Gastroesophageal sphincter (tissue), 4 donors: ENCODE data around the gene PTPRN2. TPM values are rescaled to one million over a fixed set of nuclear protein-coding genes. Genes with fewer than 3 reads are reported as not detected.
"Not testable (repeated sequence)": the region's sequence is repeated elsewhere in the genome, so short reads cannot be mapped to it uniquely, and the experiment has no call there.

Experiments
- ATAC-seq: fragments of 150-250 bp; one replicate; pipeline ENCODE4 v1.9.1; 2016; ENCODE audit warnings: mild to moderate bottlenecking, moderate library complexity
- H3K27ac ChIP-seq, 4 donors: fragments of 200-600 bp; sonication (generic) in 3 of 4; 1 replicate in 3 of 4; 2 replicates in 1 of 4; pipeline ENCODE4 v1.5.1; 2016 to 2019
- H3K27me3 ChIP-seq: fragments of 200-600 bp; sonication (generic); one replicate; pipeline ENCODE4 v1.5.1; 2019
- H3K36me3 ChIP-seq, 2 donors: fragments of 200-600 bp; sonication (generic); one replicate each; pipeline ENCODE4 v1.5.1; 2019; ENCODE audit warnings: control low read depth in 1 of 2
- H3K4me1 ChIP-seq, 3 donors: fragments of 200-600 bp; sonication (generic); 1 replicate in 2 of 3; 2 replicates in 1 of 3; pipeline ENCODE4 v1.5.1; 2016 to 2019; ENCODE audit warnings: control low read depth in 2 of 3
- H3K4me3 ChIP-seq, 2 donors: fragments of 200-600 bp; sonication (generic); one replicate each; pipeline ENCODE4 v1.5.1; 2019; ENCODE audit warnings: mild to moderate bottlenecking in 1 of 2, moderate library complexity in 1 of 2
- H3K9me3 ChIP-seq, 3 donors: fragments of 200-600 bp; sonication (generic); one replicate each; pipeline ENCODE4 v1.5.1; 2017 to 2019; ENCODE audit warnings: control low read depth in 2 of 3
- EP300 ChIP-seq: sonication (generic); formaldehyde crosslinking; IDR thresholded peaks from one replicate; pipeline ENCODE4 v1.6.1; 2017; ENCODE audit warnings: antibody characterized with exemption, mild to moderate bottlenecking
- POLR2A ChIP-seq, 2 donors: fragments of 450-650 bp; IDR thresholded peaks; one replicate each; pipeline ENCODE4 v1.6.1; 2017; ENCODE audit warnings: antibody characterized with exemption in 2 of 2, mild to moderate bottlenecking in 2 of 2, moderate library complexity in 1 of 2
- POLR2AphosphoS5 ChIP-seq: sonication (generic); formaldehyde crosslinking; IDR thresholded peaks from one replicate; pipeline ENCODE4 v1.6.1; 2017; ENCODE audit warnings: antibody characterized with exemption
- WGBS, 2 donors: methylation state at CpG; one replicate each; pipeline ENCODE4 v1.1.5; 2018; ENCODE audit warnings: low coverage in 1 of 2; 5-methylcytosine and 5-hydroxymethylcytosine counted together
- total RNA-seq, 4 donors: library from RNA; depleted of rRNA; stranded (reverse); fragments of >200 nt; gene quantifications; one replicate each; pipeline ENCODE4 v1.1.0, GENCODE V29; 2016
- TF ChIP-seq, protein P1 (sequence below), 4 experiments: fragments of 200-600 bp in 2 of 4; fragments of 450-650 bp in 2 of 4; sonication (generic) in 1 of 4; IDR thresholded peaks; one replicate each; pipeline ENCODE4 v1.5.1; 2017 to 2019; ENCODE audit warnings: antibody characterized with exemption in 4 of 4, mild to moderate bottlenecking in 2 of 4, moderate library complexity in 2 of 4

PTPRN2 gene
- total RNA-seq, 4 donors from 2014 or later, result 1.7 to 4.7 (median 3.3) TPM

DNA sequence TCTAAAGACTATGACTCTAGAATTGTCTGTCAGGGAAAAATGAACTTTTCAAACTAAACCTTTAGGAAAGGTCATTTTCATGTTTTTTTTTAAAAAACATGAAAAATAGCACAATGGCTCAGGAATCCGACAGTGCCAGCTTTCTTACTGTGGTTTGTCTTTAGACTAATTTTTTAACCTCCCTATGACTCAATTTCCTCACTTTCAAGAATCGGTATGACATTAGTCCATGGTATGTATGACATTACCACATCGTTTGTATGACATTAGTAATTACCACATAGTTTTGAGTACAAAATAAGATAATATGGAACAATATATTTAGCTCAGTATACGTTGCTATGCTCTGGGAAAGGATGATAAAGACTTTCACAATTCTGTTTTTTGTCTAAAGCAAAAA is 383.2 kb downstream of the PTPRN2 start:
- Histone ChIP-seq H3K27ac (no peak overlapping the region), H3K9me3 (peaks cover 0 to 5% (median 0%) of the 10 kb centered on the region in 3 donors), H3K4me1 (no peaks in the 10 kb centered on the region), H3K27me3 (peaks cover 32% of the 10 kb centered on the region), H3K4me3 (no peak overlapping the region), H3K36me3 (no peaks in the 10 kb centered on the region)
- TF ChIP-seq, protein P1, sequence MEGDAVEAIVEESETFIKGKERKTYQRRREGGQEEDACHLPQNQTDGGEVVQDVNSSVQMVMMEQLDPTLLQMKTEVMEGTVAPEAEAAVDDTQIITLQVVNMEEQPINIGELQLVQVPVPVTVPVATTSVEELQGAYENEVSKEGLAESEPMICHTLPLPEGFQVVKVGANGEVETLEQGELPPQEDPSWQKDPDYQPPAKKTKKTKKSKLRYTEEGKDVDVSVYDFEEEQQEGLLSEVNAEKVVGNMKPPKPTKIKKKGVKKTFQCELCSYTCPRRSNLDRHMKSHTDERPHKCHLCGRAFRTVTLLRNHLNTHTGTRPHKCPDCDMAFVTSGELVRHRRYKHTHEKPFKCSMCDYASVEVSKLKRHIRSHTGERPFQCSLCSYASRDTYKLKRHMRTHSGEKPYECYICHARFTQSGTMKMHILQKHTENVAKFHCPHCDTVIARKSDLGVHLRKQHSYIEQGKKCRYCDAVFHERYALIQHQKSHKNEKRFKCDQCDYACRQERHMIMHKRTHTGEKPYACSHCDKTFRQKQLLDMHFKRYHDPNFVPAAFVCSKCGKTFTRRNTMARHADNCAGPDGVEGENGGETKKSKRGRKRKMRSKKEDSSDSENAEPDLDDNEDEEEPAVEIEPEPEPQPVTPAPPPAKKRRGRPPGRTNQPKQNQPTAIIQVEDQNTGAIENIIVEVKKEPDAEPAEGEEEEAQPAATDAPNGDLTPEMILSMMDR (IDR thresholded peaks at IDR 0.05), result no peak
- no peak for TF ChIP-seq POLR2A (IDR thresholded peaks at IDR 0.05)
- TF ChIP-seq POLR2AphosphoS5, result no peak
- TF ChIP-seq EP300, result no peak
- ATAC-seq, result no peak
- WGBS, 2 donors, result 66 to 83% methylated on average over 4 of the region's 4 CpGs

DNA sequence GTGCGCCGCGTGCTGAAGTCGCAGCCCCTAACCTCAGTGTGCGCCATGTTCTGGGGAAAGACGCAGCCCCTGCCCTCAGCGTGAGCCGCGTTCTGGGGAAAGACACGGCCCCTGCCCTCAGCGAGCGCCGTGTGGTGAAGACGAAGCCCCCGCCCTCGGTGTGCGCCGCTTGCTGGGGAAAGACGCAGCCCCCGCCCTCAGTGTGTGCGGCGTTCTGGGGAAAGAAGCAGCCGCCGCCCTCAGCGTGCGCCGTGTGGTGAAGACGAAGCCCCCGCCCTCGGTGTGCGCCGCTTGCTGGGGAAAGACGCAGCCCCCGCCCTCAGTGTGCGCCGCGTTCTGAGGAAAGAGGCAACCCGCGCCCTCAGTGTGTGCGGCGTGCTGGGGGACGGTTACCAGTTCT is 383.7 kb downstream of the PTPRN2 start:
- ATAC-seq, H3K9me3 ChIP-seq, H3K27ac ChIP-seq, H3K36me3 ChIP-seq, H3K4me1 ChIP-seq, H3K4me3 ChIP-seq: not testable (repeated sequence)
- 21% methylated on average over 14 of the region's 42 CpGs; no CpG with 5 or more reads in 1 of the 2 donors for WGBS, 2 donors
- H3K27me3 ChIP-seq, result peaks cover 38% of the 10 kb centered on the region

DNA sequence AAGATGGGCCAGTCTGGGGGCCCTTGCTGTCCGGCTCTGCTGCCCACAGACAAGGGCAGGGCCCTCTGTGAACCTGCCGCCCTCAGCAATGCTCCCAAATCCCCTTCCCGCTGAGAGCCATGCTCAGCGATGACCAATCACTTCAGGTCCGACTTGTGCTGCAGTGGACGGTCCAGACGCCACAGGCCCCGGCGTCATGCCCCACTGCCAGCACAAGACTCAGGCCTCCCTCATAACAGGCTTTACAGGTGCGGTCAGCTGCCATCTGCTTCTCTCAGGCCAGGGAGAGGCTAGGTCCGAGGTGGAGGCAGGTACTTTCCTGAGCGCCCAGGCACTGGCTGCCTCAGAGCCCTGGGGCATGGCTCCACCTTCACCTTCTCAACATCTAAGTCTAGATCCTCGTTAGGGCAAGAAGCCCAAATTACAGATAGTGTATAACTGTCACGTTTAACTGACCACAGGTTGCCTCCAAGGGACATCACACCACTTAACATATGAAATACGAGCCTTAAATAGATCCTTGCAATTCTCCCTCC is 393.2 kb downstream of the PTPRN2 start:
- no peaks in the 10 kb centered on the region for H3K4me1 ChIP-seq
- H3K27ac ChIP-seq, result no peak overlapping the region
- H3K36me3 ChIP-seq, result no peaks in the 10 kb centered on the region
- WGBS, 2 donors, result 67 to 71% methylated on average over 4 to 6 of the region's 15 CpGs
- H3K9me3 ChIP-seq, result peaks cover 0 to 43% (median 0%) of the 10 kb centered on the region in 3 donors
- TF ChIP-seq, protein P1 (IDR thresholded peaks at IDR 0.05), result no peak
- TF ChIP-seq POLR2A (IDR thresholded peaks at IDR 0.05) (no peak), POLR2AphosphoS5 (no peak), EP300 (no peak)
- H3K27me3 ChIP-seq, result peaks cover 6% of the 10 kb centered on the region
- no peak for ATAC-seq
- no peak overlapping the region for H3K4me3 ChIP-seq

DNA sequence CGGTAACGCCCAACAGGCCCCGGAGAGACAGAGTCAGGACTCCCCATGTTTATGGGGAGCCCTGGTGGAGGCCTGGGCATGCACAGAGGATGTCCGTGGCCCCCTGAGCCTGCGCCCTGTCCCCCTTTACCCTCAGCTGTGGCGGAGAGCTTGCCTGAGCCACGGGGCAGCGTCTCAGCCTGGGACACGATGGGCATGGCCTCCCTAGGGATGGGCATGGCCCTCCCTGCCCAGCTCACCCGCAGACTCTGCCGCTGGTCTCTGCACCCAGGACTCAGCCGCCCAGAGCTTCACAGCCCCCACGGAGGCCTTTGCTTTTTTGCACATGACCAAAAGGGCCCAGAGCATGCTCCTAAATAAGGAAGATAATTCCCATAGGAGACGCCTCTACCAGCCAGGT is 394.2 kb downstream of the PTPRN2 start:
- H3K27me3 ChIP-seq, result no peaks in the 10 kb centered on the region
- WGBS, 2 donors, result no CpG with 5 or more reads among the region's 14 CpGs
- no peaks in the 10 kb centered on the region for H3K36me3 ChIP-seq
- H3K9me3 ChIP-seq, result peaks cover 0 to 48% (median 0%) of the 10 kb centered on the region in 3 donors
- TF ChIP-seq, protein P1 (IDR thresholded peaks at IDR 0.05), result no peak
- TF ChIP-seq POLR2AphosphoS5, result no peak
- TF ChIP-seq EP300, result no peak
- TF ChIP-seq POLR2A (IDR thresholded peaks at IDR 0.05), result no peak
- no peak overlapping the region for H3K27ac ChIP-seq
- no peaks in the 10 kb centered on the region for H3K4me1 ChIP-seq
- ATAC-seq, result no peak
- H3K4me3 ChIP-seq, result no peak overlapping the region

DNA sequence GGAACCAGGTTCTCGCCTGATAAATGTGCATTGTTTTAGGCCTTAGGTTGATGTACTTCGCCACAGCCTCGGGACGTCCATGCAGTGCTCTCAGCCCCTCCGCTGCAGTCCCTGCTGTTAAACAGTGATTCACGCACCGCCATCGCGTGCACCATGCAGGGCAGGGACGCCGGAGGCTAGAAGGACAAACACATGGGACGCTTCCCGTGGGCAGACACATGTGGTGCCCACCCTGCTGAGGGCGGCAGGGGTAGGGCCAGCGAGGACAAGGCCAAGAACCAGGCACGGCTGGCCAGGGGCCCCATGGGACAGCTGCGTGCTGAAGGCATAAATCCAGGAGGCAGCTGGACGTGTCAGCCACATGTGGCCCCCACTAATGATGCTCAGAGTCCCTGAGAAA is 394.7 kb downstream of the PTPRN2 start:
- TF ChIP-seq EP300 (no peak), POLR2A (IDR thresholded peaks at IDR 0.05) (no peak), POLR2AphosphoS5 (no peak)
- TF ChIP-seq, protein P1 (IDR thresholded peaks at IDR 0.05), result no peak
- Histone ChIP-seq H3K27ac (no peak overlapping the region), H3K9me3 (peaks cover 0 to 48% (median 0%) of the 10 kb centered on the region in 3 donors), H3K4me1 (no peaks in the 10 kb centered on the region), H3K4me3 (no peak overlapping the region), H3K36me3 (no peaks in the 10 kb centered on the region), H3K27me3 (no peaks in the 10 kb centered on the region)
- WGBS, 2 donors, result 80% methylated on average over 1 of the region's 18 CpGs; no CpG with 5 or more reads in 1 of the 2 donors
- no peak for ATAC-seq
